CD14-positive monocyte (primary cell): Measurements from ENCODE around the gene ACP7. TPM values are rescaled to one million over a fixed set of nuclear protein-coding genes. Genes with fewer than 3 reads are reported as not detected.

Source experiments
- DNase-seq, 3 donors: peaks; one replicate each; pipeline ENCODE4 v3.0.0-alpha.2; 2011 to 2022
- H2AFZ ChIP-seq: 2 replicates; pipeline ENCODE4 v1.6.0; 2012; ENCODE audit warnings: mild to moderate bottlenecking, low read depth, low read length, inconsistent platforms; ENCODE audit not compliant: insufficient read depth, poor library complexity, severe bottlenecking
- H3K27ac ChIP-seq, 2 donors: 1 replicate in 1 of 2; 2 replicates in 1 of 2; pipeline ENCODE4 v1.5.1; 2012 to 2013; ENCODE audit warnings: low read length in 2 of 2, control low read depth in 1 of 2, inconsistent platforms in 1 of 2, low read depth in 1 of 2, mild to moderate bottlenecking in 1 of 2
- H3K27me3 ChIP-seq, 2 donors: one replicate each; pipeline versions ENCODE4 v1.6.0 to v1.6.1; 2011 to 2013; ENCODE audit warnings: low read length in 2 of 2; ENCODE audit not compliant: control insufficient read depth in 2 of 2, insufficient read depth in 2 of 2
- H3K36me3 ChIP-seq, 2 donors: replicated peaks in 1 of 2; 1 replicate in 1 of 2; 2 replicates in 1 of 2; pipeline versions ENCODE4 v1.5.1 to v1.6.1; 2012 to 2013; ENCODE audit warnings: low read length in 2 of 2, control low read depth in 1 of 2, inconsistent platforms in 1 of 2, mild to moderate bottlenecking in 1 of 2; ENCODE audit not compliant: insufficient read depth in 2 of 2, control insufficient read depth in 1 of 2
- H3K4me1 ChIP-seq, 2 donors: 1 replicate in 1 of 2; 2 replicates in 1 of 2; pipeline versions ENCODE4 v1.5.1 to v1.6.1; 2012 to 2013; ENCODE audit warnings: low read length in 2 of 2, control low read depth in 1 of 2, inconsistent platforms in 1 of 2, mild to moderate bottlenecking in 1 of 2, moderate library complexity in 1 of 2; ENCODE audit not compliant: insufficient read depth in 2 of 2, control insufficient read depth in 1 of 2
- H3K4me2 ChIP-seq: replicated peaks from 2 replicates; pipeline ENCODE3; 2012; ENCODE audit warnings: low read length, moderate library complexity, mild to moderate bottlenecking; ENCODE audit not compliant: poor library complexity, severe bottlenecking; ENCODE audit errors: extremely low read depth
- H3K4me3 ChIP-seq, 3 experiments: fragments of 200-600 bp in 1 of 3; sonication (generic) in 1 of 3; replicated peaks in 1 of 3; 1 replicate in 2 of 3; 2 replicates in 1 of 3; pipeline ENCODE4 v1.5.1; 2011 to 2013; ENCODE audit warnings: low read length in 3 of 3, mild to moderate bottlenecking in 3 of 3, control low read depth in 2 of 3, low read depth in 2 of 3, inconsistent platforms in 1 of 3, moderate library complexity in 1 of 3
- H3K79me2 ChIP-seq: 2 replicates; pipeline ENCODE4 v1.6.0; 2012; ENCODE audit warnings: mild to moderate bottlenecking, control low read depth, inconsistent platforms, low read length, moderate library complexity; ENCODE audit not compliant: insufficient read depth
- H3K9ac ChIP-seq: 2 replicates; pipeline ENCODE4 v1.6.0; 2017; ENCODE audit warnings: low read length, mild to moderate bottlenecking; ENCODE audit not compliant: insufficient read depth, poor library complexity, severe bottlenecking
- H3K9me3 ChIP-seq, 2 donors: replicated peaks in 1 of 2; 1 replicate in 1 of 2; 2 replicates in 1 of 2; pipeline versions ENCODE4 v1.5.1 to v1.6.1; 2012 to 2013; ENCODE audit warnings: low read length in 2 of 2, control low read depth in 1 of 2; ENCODE audit not compliant: control insufficient read depth in 1 of 2, insufficient read depth in 1 of 2
- H4K20me1 ChIP-seq: 2 replicates; pipeline ENCODE4 v1.6.0; 2012; ENCODE audit warnings: mild to moderate bottlenecking, low read length, control low read depth, moderate library complexity; ENCODE audit not compliant: insufficient read depth
- H3K27ac Mint-ChIP-seq, 7 donors: one replicate each; pipeline ENCODE4 v1.8.0; 2020; ENCODE audit warnings: mild to moderate bottlenecking in 7 of 7, mixed read lengths in 7 of 7, moderate library complexity in 6 of 7, inconsistent platforms in 2 of 7
- H3K27me3 Mint-ChIP-seq, 3 donors: one replicate each; pipeline ENCODE4 v1.8.0; 2021 to 2022; ENCODE audit warnings: low read depth in 3 of 3, mild to moderate bottlenecking in 3 of 3, mixed read lengths in 3 of 3, moderate library complexity in 3 of 3, inconsistent platforms in 1 of 3
- H3K36me3 Mint-ChIP-seq, 2 donors: one replicate each; pipeline ENCODE4 v1.8.0; 2020; ENCODE audit warnings: mixed read lengths in 2 of 2, inconsistent platforms in 1 of 2, mild to moderate bottlenecking in 1 of 2
- H3K4me1 Mint-ChIP-seq: one replicate; pipeline ENCODE4 v1.8.0; 2020; ENCODE audit warnings: mild to moderate bottlenecking, mixed read lengths
- H3K4me3 Mint-ChIP-seq, 2 donors: one replicate each; pipeline ENCODE4 v1.8.0; 2020; ENCODE audit warnings: mild to moderate bottlenecking in 2 of 2, mixed read lengths in 2 of 2, moderate library complexity in 1 of 2
- H3K9me3 Mint-ChIP-seq, 7 donors: one replicate each; pipeline ENCODE4 v1.8.0; 2020 to 2022; ENCODE audit warnings: mixed read lengths in 7 of 7, mild to moderate bottlenecking in 6 of 7, moderate library complexity in 6 of 7, inconsistent platforms in 2 of 7
- CTCF ChIP-seq: fragments of 200-600 bp; IDR thresholded peaks from one replicate; pipeline ENCODE4 v1.8.0; 2022; ENCODE audit warnings: antibody characterized with exemption, mild to moderate bottlenecking
- WGBS: methylation state at CpG from one replicate; pipeline ENCODE4 v1.1.5; 2013; ENCODE audit warnings: missing lambda C conversion rate; ENCODE audit not compliant: insufficient coverage; 5-methylcytosine and 5-hydroxymethylcytosine counted together
- intact Hi-C, 2 donors: fragments of 100-400 bp; cut with micrococcal nuclease; formaldehyde crosslinking; loops; one replicate each; pipeline versions ENCODE4 v1.15.0 to v1.15.1; 2023
- polyA plus RNA-seq, 3 donors: library from polyadenylated mRNA; depleted of rRNA in 1 of 3; unstranded in 2 of 3; stranded (reverse) in 1 of 3; fragments of 300-500 nt in 2 of 3; fragments of >200 nt in 1 of 3; fragmentation: Illumina TruSeq in 2 of 3; gene quantifications; 1 replicate in 2 of 3; 2 replicates in 1 of 3; pipeline ENCODE4 v1.2.3, GENCODE V29; 2012 to 2021

The ACP7 gene
- polyA plus RNA-seq, 3 donors = not detected

GRCh38 chr19:39109641-39110040 lies 25.5 kb downstream of the ACP7 start:
- intact Hi-C loops = no loop called here
- no peak overlapping the region for H3K4me2 ChIP-seq
- no peak for TF ChIP-seq CTCF
- no peak overlapping the region for H3K9ac ChIP-seq
- peaks cover 4% of the 10 kb centered on the region for H3K4me1 Mint-ChIP-seq
- no peak overlapping the region for H3K4me3 ChIP-seq
- H3K4me3 Mint-ChIP-seq = no peak overlapping the region
- no peaks in the 10 kb centered on the region for H4K20me1 ChIP-seq
- H3K27me3 Mint-ChIP-seq = peaks cover 7 to 19% (median 10%) of the 10 kb centered on the region in 3 donors
- no peaks in the 10 kb centered on the region for H3K36me3 ChIP-seq
- DNase-seq = no peak
- no peaks in the 10 kb centered on the region for H3K27me3 ChIP-seq
- H3K4me1 ChIP-seq = no peaks in the 10 kb centered on the region
- no peak overlapping the region for H3K27ac Mint-ChIP-seq
- H3K36me3 Mint-ChIP-seq = no peaks in the 10 kb centered on the region
- H3K9me3 ChIP-seq = no peaks in the 10 kb centered on the region
- no peaks in the 10 kb centered on the region for H3K9me3 Mint-ChIP-seq
- H2AFZ ChIP-seq = no peak overlapping the region
- no peaks in the 10 kb centered on the region for H3K79me2 ChIP-seq
- H3K27ac ChIP-seq = no peak overlapping the region

GRCh38 chr19:39110263-39110967 lies 26.2 kb downstream of the ACP7 start:
- 27% methylated on average over 13 of the region's 16 CpGs for WGBS
- peak; percentile 96 for TF ChIP-seq CTCF
- Histone ChIP-seq H3K27ac (no peak overlapping the region), H3K36me3 (no peaks in the 10 kb centered on the region), H3K4me1 (no peaks in the 10 kb centered on the region), H3K9me3 (no peaks in the 10 kb centered on the region), H4K20me1 (no peaks in the 10 kb centered on the region), H3K9ac (no peak overlapping the region), H3K4me3 (no peak overlapping the region), H3K4me2 (no peak overlapping the region), H3K27me3 (no peaks in the 10 kb centered on the region), H2AFZ (peak overlapping the region; percentile 52), H3K79me2 (no peaks in the 10 kb centered on the region)
- H3K36me3 Mint-ChIP-seq = no peaks in the 10 kb centered on the region
- no peaks in the 10 kb centered on the region for H3K9me3 Mint-ChIP-seq
- DNase-seq = peak; percentile 12 to 49 (median 42)
- intact Hi-C loops = no loop called here
- H3K27me3 Mint-ChIP-seq = peaks cover 7 to 16% (median 10%) of the 10 kb centered on the region in 3 donors
- peak overlapping the region in 1 of 2 donors; percentile 26 for H3K4me3 Mint-ChIP-seq
- no peak overlapping the region for H3K27ac Mint-ChIP-seq
- H3K4me1 Mint-ChIP-seq = peaks cover 4% of the 10 kb centered on the region
